ENCODE data around the gene ROR2. TPM values are rescaled to one million over a fixed set of nuclear protein-coding genes. Genes with fewer than 3 reads are reported as not detected.
A peak's percentile ranks its signal among the peaks of the same experiment; 100 is the strongest.

ROR2 gene
- total RNA-seq, 1 experiment from 2014 or later = 40.0 TPM

DNA sequence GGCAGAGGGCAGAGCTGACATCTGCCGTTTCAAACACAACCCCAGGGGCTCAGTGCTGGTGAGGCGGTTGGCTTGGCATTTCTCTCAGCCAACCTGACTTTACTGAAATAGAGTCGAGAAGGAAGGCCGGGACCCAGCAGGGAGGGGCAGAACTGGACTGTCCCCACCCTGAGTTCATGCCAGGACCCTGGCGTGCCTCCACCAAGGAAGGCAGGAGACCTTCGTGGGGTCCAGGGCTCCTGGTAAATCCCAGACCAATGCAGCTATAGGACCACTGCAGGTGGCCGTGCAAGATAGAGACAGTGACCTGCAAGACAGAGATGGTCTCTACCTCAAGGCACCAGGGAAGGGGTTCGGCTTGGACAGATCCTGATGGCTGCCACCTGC lies 132.9 kb downstream of the ROR2 start:
- Histone ChIP-seq H3K27me3 (ENCODE audit: control insufficient read depth, insufficient read depth, low read length) (no peaks in the 10 kb centered on the region), H3K36me3 (replicated peaks; ENCODE audit: control insufficient read depth, insufficient read depth, low read length) (no peaks in the 10 kb centered on the region), H3K4me3 (ENCODE audit: insufficient read depth, low read depth, low read length) (no peak overlapping the region)
- no peak for DNase-seq

DNA sequence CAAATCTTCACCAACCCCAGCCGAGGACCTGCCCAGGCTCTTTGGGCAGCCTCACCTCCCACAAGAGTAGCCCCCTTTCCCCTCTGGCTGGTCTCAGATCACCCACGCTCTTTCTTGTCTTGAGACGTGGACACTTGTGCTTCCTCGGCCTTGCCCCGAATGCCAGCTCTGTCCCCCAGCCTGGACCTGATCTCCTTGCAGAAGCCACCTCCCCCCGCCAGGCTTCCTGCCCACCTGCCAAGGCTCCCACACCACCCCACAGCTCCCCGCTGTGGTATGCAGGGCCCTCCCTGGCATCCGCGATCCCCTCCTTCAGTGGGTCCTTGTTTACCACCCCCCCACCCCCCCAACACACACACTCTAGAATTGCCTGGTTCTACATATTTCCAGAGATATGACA lies 133.7 kb downstream of the ROR2 start:
- Histone ChIP-seq H3K4me3 (ENCODE audit: insufficient read depth, low read depth, low read length) (no peak overlapping the region), H3K36me3 (replicated peaks; ENCODE audit: control insufficient read depth, insufficient read depth, low read length) (no peaks in the 10 kb centered on the region), H3K27me3 (ENCODE audit: control insufficient read depth, insufficient read depth, low read length) (no peaks in the 10 kb centered on the region)
- no peak for DNase-seq

DNA sequence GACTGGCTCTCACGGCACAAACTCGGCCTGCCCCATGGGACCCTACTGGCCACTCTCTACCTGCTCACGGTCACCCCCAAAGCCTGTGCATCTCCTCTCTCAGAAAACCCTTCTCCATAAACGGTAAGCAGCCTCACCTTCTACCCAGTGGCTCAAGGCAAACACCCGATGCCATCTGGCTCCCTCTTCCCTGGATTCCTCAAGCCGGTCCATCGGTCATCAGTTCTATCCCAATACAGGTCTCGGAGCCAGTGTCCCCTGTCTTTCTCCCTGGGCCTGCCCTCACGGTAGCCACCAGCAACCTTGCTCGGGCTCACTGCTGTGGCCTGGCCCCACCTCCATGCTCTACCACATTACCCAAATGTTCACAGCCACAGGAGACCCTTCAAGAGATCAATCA lies 134.1 kb downstream of the ROR2 start:
- no peaks in the 10 kb centered on the region for H3K36me3 ChIP-seq (replicated peaks; ENCODE audit: control insufficient read depth, insufficient read depth, low read length)
- H3K4me3 ChIP-seq (ENCODE audit: insufficient read depth, low read depth, low read length) = no peak overlapping the region
- no peak for DNase-seq
- H3K27me3 ChIP-seq (ENCODE audit: control insufficient read depth, insufficient read depth, low read length) = no peaks in the 10 kb centered on the region

DNA sequence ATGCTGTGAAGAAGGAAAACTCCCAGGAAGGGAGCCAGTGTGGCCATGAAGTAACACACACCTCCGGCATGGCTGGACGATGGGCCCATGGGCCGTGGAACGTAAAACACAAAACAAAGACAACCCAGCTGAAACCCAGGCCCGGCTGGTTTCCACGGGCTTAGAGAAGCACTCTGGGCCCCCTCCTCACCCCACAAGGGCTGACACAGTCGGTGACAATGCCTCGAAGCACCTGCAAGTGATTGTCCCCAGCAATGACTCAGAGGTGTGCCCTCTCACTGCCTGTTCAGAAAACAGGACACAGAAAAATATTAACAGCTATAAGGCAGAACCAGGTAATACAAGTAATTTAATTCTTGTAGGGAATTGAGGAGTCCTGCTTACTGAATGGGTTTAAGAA lies 135.3 kb downstream of the ROR2 start:
- Histone ChIP-seq H3K4me3 (ENCODE audit: insufficient read depth, low read depth, low read length) (no peak overlapping the region), H3K27me3 (ENCODE audit: control insufficient read depth, insufficient read depth, low read length) (no peaks in the 10 kb centered on the region), H3K36me3 (replicated peaks; ENCODE audit: control insufficient read depth, insufficient read depth, low read length) (no peaks in the 10 kb centered on the region)
- DNase-seq = no peak

DNA sequence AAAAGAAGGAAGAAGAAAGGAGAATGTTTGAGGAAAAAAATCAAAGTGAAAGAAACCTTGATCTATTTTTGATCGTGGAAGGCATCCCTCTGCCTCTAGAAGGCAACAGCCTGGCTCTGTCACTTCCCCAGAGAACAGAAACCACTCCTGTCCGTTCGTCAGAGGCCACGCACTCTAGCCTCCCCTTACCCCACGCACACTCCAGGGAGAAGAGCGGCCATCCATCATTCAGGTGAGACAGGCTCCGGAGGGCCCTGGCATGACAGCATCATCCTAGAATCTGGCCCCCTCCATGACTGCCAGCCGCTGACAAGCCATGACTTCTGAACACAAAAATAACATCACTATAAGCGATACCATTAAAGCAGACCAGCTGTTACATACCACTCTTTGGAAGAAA lies 135.8 kb downstream of the ROR2 start:
- H3K36me3 ChIP-seq (replicated peaks; ENCODE audit: control insufficient read depth, insufficient read depth, low read length) = no peaks in the 10 kb centered on the region
- H3K4me3 ChIP-seq (ENCODE audit: insufficient read depth, low read depth, low read length) = no peak overlapping the region
- no peak for DNase-seq

DNA sequence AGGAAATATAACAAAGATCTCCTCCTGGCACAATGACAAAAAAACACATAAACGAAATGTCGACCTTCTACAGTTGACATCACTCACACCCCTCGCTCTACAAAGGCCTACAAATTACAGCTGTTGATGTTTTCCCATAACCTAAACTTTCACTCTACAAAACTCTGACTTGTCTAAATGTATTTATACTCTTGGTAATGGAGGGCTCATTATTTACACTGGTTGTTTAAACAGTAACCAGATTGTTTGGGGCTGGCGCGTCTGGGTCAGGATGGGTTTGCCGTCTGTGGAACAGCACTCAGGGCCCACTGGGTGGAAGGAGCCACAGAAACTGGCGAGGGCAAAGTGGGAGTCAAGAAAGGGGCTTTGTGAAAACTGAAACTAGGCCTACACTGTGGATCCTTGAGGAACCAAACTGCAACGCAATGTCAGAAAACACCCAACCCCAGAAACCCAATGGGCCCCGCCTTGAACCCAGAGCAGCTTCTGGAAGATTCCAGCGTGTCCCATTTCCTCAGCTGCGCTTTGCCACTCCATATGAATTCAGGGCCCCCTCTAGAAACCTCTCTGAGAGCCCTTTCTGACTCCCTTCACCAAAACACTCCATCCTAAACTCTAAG lies 136.7 kb downstream of the ROR2 start:
- H3K36me3 ChIP-seq (replicated peaks; ENCODE audit: control insufficient read depth, insufficient read depth, low read length) = no peaks in the 10 kb centered on the region
- DNase-seq = no peak
- no peaks in the 10 kb centered on the region for H3K27me3 ChIP-seq (ENCODE audit: control insufficient read depth, insufficient read depth, low read length)
- H3K4me3 ChIP-seq (ENCODE audit: insufficient read depth, low read depth, low read length) = no peak overlapping the region

More for the DNA sequence above, 135.8 kb downstream of the ROR2 start:
- no peaks in the 10 kb centered on the region for H3K27me3 ChIP-seq (ENCODE audit: control insufficient read depth, insufficient read depth, low read length)

DNA sequence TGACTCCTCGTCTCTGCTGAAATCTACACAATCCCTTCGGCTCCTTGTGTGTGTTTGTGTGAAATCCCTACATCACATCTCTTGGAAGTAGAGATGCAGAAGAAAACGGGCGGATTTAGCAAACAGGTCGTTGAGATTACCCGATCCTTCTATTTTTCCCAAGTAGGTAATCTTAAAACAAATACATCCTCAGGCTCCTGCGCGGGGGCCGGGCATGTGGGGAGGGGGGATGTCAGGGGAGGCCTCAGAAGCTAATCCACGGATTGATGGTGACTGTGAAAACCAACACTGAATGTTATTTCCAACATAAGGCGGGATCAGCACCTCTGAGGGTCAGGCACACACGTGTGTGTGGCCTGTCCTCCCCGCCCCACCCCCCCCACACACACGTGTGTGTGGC lies 137.8 kb downstream of the ROR2 start:
- Histone ChIP-seq H3K4me3 (ENCODE audit: insufficient read depth, low read depth, low read length) (no peak overlapping the region), H3K27me3 (ENCODE audit: control insufficient read depth, insufficient read depth, low read length) (no peaks in the 10 kb centered on the region), H3K36me3 (replicated peaks; ENCODE audit: control insufficient read depth, insufficient read depth, low read length) (no peaks in the 10 kb centered on the region)
- no peak for DNase-seq

DNA sequence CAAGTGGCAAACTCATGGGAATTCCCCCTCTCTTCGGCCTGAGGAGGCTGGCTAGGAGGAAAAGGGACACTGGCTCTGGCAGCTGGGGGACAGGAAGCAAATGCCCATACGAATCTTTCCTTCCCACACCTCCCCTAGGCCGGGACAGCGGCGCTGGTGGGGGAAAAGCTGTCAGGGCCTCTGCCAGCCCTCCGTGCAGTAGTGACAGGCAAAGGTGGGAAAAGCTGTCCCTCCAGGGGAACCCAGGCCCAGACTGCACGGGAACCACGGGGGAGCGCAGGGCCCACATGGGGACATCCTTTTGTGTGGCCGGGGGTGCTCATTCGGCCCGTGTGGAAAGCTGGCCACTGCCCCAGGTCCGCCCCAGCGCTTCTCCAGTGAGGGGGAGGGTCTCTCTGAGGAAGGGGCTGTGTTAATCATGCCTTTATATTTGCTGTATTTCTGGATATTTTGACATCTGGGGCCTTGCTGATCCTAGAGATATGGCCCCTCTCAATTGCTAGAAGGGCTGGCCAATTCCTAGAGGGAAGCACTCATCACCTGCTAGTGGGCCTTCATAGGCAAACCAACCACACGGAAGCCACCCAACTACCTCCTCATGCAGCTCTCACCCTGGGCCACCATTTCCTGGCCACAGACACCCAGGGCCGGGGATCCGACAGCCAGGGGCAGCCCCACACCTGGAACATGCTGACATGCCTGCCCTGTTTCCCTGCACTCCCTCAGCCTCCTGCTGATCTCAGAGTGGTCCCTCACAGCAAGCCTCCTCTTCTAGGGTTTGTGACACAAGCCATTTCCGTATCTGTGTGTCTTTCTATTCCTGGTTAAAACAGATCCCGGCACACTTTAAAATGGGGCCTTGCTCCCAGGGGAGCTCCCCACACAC lies 138.8 kb downstream of the ROR2 start:
- H3K4me3 ChIP-seq (ENCODE audit: insufficient read depth, low read depth, low read length) = no peak overlapping the region
- peak; percentile 57 for DNase-seq
- no peaks in the 10 kb centered on the region for H3K27me3 ChIP-seq (ENCODE audit: control insufficient read depth, insufficient read depth, low read length)
- H3K36me3 ChIP-seq (replicated peaks; ENCODE audit: control insufficient read depth, insufficient read depth, low read length) = no peaks in the 10 kb centered on the region

DNA sequence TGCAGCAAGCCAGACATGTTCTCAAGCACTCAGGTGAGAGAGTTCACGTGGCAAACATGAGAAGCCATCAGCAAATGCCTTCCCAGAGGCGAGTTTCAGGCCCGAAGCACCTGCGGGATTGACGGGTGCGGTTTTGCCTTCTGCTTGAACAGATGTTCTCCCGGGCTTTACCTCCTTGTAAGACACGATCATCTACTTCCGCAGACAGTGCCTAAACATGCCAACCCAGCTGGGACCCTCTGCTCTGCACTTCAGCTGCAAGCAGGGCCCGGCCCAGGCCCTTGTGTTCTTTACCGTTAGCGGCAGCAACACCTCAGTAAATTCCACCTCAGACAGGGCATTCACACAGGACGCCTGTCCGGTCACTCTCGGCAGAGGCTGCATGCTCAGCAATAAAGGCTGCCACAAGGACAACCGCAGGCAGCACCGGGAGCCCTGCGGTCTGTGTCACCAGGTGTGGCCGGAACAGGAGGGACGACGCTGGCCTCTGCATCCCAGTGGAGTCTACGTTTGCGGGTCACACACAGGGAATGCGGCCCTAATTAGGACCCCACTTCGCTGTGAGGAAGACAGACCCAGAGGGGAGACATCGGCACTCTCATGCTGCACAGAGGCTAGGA lies 139.6 kb downstream of the ROR2 start:
- H3K36me3 ChIP-seq (replicated peaks; ENCODE audit: control insufficient read depth, insufficient read depth, low read length) = no peaks in the 10 kb centered on the region
- no peak overlapping the region for H3K4me3 ChIP-seq (ENCODE audit: insufficient read depth, low read depth, low read length)
- no peaks in the 10 kb centered on the region for H3K27me3 ChIP-seq (ENCODE audit: control insufficient read depth, insufficient read depth, low read length)
- no peak for DNase-seq

DNA sequence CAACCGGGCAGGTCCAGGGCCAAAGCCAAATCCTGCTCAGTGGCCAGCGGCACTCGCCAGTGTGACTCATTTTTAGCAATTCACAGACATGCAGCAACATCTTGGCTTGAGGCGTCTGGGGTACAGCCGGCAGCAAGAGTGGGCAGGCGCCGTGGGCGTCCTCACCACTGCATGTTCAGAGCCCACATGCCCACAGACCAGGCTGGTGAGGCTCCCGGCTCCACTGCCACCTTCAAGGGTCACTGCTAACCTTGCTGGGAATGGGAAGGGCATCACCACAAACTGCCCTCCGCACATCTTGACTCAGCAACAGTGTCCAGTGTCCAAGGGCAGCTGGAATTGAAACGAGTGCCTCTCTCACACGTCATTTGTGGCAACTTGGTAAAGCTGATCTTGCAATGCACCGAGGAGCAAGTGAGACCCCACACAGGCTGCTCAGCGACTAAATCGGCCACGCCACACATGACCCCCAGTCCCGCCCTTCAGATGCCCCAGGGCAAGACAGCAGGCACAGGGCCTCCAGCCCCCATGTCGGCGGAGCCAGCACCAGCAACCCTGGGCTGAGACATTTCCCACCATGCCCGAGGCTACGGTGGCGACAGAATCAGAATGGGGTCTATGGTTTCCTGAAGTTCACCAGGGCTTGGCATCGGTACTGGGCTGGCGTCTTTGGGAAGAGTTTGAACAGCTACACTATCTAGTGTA lies 140.3 kb downstream of the ROR2 start:
- DNase-seq = no peak
- Histone ChIP-seq H3K4me3 (ENCODE audit: insufficient read depth, low read depth, low read length) (no peak overlapping the region), H3K36me3 (replicated peaks; ENCODE audit: control insufficient read depth, insufficient read depth, low read length) (no peaks in the 10 kb centered on the region), H3K27me3 (ENCODE audit: control insufficient read depth, insufficient read depth, low read length) (no peaks in the 10 kb centered on the region)

DNA sequence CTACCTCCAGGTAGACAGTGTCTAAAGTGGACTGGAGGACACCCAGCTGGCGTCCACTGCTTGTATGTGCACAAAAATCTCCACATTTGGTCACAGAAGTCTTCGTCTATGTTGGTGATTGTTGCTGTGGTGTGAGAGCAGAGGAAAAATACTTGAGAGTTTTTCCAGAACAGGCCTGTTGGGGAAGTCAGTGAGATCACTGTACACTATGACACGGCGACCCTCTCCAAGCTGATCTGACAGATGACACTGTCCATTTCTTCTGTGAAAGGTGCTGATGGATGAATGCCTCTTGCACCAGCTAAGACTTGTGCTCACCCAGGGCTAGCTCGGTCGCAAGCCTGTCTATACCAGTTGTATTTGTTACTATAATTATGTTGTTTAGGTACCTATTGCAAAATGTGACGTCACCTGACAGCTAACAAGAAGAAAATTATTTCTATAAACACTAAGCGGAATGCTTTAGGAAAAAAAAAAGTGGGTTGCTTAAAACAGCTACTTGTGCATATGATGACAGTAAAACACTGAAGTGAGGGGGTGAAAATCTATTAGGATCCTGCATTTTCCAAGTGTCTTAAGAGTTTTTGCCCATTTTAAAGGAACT lies 142.3 kb downstream of the ROR2 start:
- H3K36me3 ChIP-seq (replicated peaks; ENCODE audit: control insufficient read depth, insufficient read depth, low read length) = no peaks in the 10 kb centered on the region
- no peaks in the 10 kb centered on the region for H3K27me3 ChIP-seq (ENCODE audit: control insufficient read depth, insufficient read depth, low read length)
- no peak for DNase-seq

DNA sequence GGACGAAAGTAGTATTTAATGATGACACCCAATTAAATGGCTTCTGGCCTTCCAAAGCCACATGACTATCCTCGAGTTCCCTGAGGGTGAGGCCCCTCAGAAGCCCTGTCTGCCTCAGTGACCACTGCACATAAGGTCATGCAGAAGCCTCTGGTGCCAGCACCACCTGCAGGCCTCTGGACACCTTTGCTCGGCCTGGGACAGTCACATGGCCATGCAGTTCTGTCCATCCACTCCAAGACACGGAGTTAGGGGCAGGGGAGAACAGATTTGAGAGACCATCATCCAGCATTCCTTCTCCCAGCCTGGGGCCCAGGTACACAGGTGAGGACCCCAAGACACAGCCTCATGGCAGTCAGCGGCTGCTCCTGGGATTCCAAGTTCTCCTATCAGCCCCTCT lies 145.0 kb downstream of the ROR2 start:
- Histone ChIP-seq H3K36me3 (replicated peaks; ENCODE audit: control insufficient read depth, insufficient read depth, low read length) (no peaks in the 10 kb centered on the region), H3K4me3 (ENCODE audit: insufficient read depth, low read depth, low read length) (no peak overlapping the region), H3K27me3 (ENCODE audit: control insufficient read depth, insufficient read depth, low read length) (no peaks in the 10 kb centered on the region)
- DNase-seq = no peak

More for the DNA sequence above, 142.3 kb downstream of the ROR2 start:
- H3K4me3 ChIP-seq (ENCODE audit: insufficient read depth, low read depth, low read length) = no peak overlapping the region

DNA sequence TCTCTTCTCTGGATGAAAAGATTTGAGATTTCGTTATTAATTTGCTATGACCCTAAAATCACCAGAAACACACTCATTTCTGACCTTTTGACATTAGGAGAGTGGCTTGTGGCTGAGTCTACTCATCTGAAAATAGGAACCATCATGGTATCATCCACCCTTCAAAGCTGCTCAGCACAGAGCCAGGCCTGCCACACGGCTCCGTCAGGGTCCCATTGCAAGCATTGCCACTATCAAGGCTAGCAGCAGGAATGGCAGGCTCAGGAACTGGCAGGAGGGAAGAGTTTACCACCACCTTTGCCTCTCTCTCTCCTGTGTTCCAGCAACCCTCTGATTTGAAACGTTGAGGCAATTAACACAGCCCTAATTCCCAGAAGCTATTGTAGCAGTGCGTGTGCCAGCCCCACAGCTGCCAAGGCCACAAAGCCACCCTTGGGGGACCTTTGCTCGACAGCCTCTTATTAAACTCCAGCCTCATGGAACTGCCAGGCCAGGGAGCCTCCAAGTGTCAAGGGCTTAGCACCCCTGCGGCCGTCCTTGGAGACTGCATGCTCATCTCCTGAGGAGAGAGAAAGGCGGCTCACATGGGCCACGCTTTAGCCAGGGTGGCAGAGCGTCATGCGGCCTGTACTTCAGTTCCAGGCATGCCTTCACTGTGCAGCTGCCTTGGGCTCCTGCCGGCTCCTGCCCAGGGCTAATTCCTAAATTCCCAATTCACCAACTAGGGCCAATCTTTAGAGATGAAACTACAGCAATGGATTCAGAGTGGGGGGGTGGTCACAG lies 145.9 kb downstream of the ROR2 start:
- Histone ChIP-seq H3K36me3 (replicated peaks; ENCODE audit: control insufficient read depth, insufficient read depth, low read length) (no peaks in the 10 kb centered on the region), H3K27me3 (ENCODE audit: control insufficient read depth, insufficient read depth, low read length) (no peaks in the 10 kb centered on the region)
- DNase-seq = no peak

More for the DNA sequence above, 145.9 kb downstream of the ROR2 start:
- H3K4me3 ChIP-seq (ENCODE audit: insufficient read depth, low read depth, low read length) = no peak overlapping the region

Data from H7 (cell line).